Activated CD8-positive, alpha-beta memory T cell treated with anti-CD3 and anti-CD28 coated beads, Interleukin-2, amount 10 ng/mL, durations not matched to agents 7 days and 5 days (primary cell): ENCODE results near the gene VSIG10L. TPM values are rescaled to one million over a fixed set of nuclear protein-coding genes. Genes with fewer than 3 reads are reported as not detected.

Experiments
- ATAC-seq: fragments of 150-1000 bp; cut with Tn5 transposase; one replicate; pipeline ENCODE4 v1.10.0; 2021; ENCODE audit warnings: moderate library complexity
- CTCF ChIA-PET: fragments of 350-600 bp; sonication (Branson Sonifier 250); formaldehyde crosslinking; loops from one replicate; lab custom pipeline; 2021; ENCODE audit warnings: antibody characterized with exemption; lab: Charles Lee
- DNase-seq: peaks from one replicate; pipeline ENCODE4 v3.0.0-alpha.2; 2020
- H3K27ac Mint-ChIP-seq: one replicate; pipeline ENCODE4 v1.8.0; 2021; ENCODE audit warnings: mild to moderate bottlenecking, mixed read lengths
- H3K27me3 Mint-ChIP-seq: one replicate; pipeline ENCODE4 v1.8.0; 2021; ENCODE audit warnings: mixed read lengths
- H3K36me3 Mint-ChIP-seq: one replicate; pipeline ENCODE4 v1.8.0; 2021; ENCODE audit warnings: mild to moderate bottlenecking, mixed read lengths
- H3K4me1 Mint-ChIP-seq: one replicate; pipeline ENCODE4 v1.8.0; 2021; ENCODE audit warnings: mixed read lengths
- H3K4me3 Mint-ChIP-seq: one replicate; pipeline ENCODE4 v1.8.0; 2021; ENCODE audit warnings: mild to moderate bottlenecking, moderate library complexity, mixed read lengths
- H3K9me3 Mint-ChIP-seq: one replicate; pipeline ENCODE4 v1.8.0; 2022; ENCODE audit warnings: low read depth, mixed read lengths
- total RNA-seq, 2 experiments: library from RNA; stranded (reverse); gene quantifications; one replicate each; pipeline ENCODE4 v1.2.3, GENCODE V29; 2021

The VSIG10L gene
- total RNA-seq, result 1 to 10 TPM; 1.8 to 2.2 TPM

DNA sequence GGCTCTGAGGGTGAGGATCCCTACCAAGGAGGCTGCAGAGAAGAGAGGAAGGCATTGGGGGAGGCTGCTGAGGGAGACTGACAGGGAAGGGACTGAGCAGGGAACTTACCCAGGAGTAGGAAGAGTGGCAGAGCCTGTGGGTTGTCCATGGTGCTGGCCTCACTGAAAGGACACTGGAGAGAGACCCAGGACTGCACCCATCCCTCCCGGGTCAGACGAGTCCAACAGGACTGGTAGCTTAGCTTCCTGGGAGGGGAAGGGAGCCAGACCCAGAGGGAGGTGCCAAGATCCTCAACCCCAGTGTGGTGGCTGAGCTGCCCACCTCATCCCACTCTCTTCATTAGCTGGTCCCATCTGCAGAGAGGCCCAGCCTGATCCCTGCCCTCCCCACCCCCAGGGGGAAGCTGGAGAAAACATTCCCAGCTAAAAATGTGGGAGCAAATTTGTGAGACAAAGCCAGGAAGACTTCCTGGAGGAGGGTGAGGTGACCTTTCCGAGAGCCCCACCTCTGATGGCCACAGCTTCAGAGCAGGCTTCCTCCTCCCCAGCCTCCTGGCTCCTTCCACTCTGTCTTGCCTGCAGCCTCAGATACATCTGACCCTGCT is at the start of gene VSIG10L:
Gene VSIG10L, minus strand, starts transcription at position 164 of the 605 bp plus-strand sequence. Its CDS starts 15 bp downstream, at position 149.
- peaks cover 9% of the 10 kb centered on the region for H3K36me3 Mint-ChIP-seq
- no peak for ATAC-seq
- peaks cover 12% of the 10 kb centered on the region for H3K27me3 Mint-ChIP-seq
- peak within 1 kb of the TSS; percentile 44 for H3K4me3 Mint-ChIP-seq
- no peak within 1 kb of the TSS for H3K27ac Mint-ChIP-seq
- DNase-seq, result no peak
- no peaks in the 10 kb centered on the region for H3K9me3 Mint-ChIP-seq
- H3K4me1 Mint-ChIP-seq, result peaks cover 17% of the 10 kb centered on the region
- CTCF ChIA-PET, result interaction anchor here (0.9 to 7.0 kb wide), 6 partner anchors 8 to 96 kb away, joined by 3 to 103 read pairs (median 4); no protein-coding TSS in a partner anchor

DNA sequence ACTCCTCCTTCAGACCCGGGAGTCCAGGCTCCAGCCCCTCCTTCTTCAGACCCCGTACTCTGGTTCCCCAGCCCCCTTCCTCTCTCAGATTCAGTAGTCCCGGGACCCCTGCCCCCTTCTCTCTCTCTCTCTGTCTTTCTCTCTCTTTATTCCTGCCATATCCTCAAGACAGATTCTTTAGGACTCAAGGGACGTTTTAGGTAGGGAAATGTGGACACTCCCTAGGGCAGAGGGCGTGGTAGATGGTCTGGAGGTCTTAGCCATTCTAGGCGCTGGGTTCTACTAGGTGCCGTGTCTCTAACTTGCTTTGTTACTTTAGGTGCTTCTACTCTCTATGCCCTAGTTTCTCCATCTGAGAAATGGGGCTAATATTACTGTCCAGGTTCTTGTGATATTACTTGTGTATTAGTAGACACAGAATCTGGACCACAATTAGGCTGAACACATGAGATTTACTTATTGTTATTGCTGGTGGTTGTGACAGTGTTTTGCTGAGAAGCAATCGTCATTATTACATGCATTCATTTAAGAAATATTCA is 49.2 kb upstream of the VSIG10L start:
- Mint-ChIP-seq H3K4me3 (no peak overlapping the region), H3K9me3 (no peaks in the 10 kb centered on the region), H3K27ac (peak overlapping the region; percentile 58), H3K36me3 (peaks cover 2% of the 10 kb centered on the region), H3K27me3 (no peaks in the 10 kb centered on the region), H3K4me1 (peaks cover 41% of the 10 kb centered on the region)
- no peak for ATAC-seq
- no peak for DNase-seq
- CTCF ChIA-PET, result interaction anchor here (0.7 to 2.1 kb wide), 3 partner anchors 10 to 19 kb away, joined by 3 to 5 read pairs (median 3); partner anchors contain the start of gene NKG7

DNA sequence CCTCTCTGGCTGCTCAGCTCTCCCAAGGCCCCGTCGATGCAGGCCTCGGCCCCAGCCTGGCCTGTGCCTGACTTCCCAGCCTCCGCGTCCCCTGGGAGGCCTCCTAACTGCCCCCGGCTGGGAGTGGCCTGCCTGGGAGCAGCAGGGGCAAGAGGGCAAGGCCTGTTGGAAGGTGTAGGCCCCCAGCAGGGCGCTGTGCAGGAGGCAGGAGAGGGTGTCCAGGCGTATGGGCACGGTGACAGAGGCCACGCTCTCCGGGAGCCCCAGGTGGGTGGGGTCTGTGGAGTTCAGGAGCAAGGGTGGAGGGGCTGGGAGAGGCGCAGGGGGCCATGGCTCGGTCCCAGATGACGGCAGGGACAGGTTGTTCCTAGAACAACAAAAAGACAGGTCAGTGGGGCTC is 47.2 kb upstream of the VSIG10L start:
- Mint-ChIP-seq H3K4me3 (no peak overlapping the region), H3K9me3 (no peaks in the 10 kb centered on the region), H3K4me1 (peaks cover 31% of the 10 kb centered on the region), H3K27me3 (no peaks in the 10 kb centered on the region), H3K27ac (no peak overlapping the region), H3K36me3 (no peaks in the 10 kb centered on the region)
- CTCF ChIA-PET, result interaction anchor here (0.8 to 2.1 kb wide), 3 partner anchors 12 to 21 kb away, joined by 3 to 5 read pairs (median 3); partner anchors contain the start of gene NKG7
- ATAC-seq (no peak), DNase-seq (no peak)

- Mint-ChIP-seq H3K27ac (peak within 1 kb of the TSS; percentile 47), H3K4me1 (peaks cover 25% of the 10 kb centered on the region), H3K36me3 (no peaks in the 10 kb centered on the region), H3K27me3 (no peaks in the 10 kb centered on the region), H3K9me3 (no peaks in the 10 kb centered on the region), H3K4me3 (peak within 1 kb of the TSS; percentile 10)
- DNase-seq, result no peak
- CTCF ChIA-PET, result interaction anchor here (2.1 kb wide), 1 partner anchor 10 kb away, joined by 7 read pairs; no protein-coding TSS in a partner anchor
- no peak for ATAC-seq
Observed at GRCh38 chr19:51387924-51388389, 46.0 kb upstream of the VSIG10L start, which contains the start of gene LIM2. Gene LIM2, minus strand, starts transcription at chr19:51387974. Its CDS starts 531 bp downstream, at chr19:51387443.

- Mint-ChIP-seq H3K27ac (peak overlapping the region; percentile 9), H3K4me1 (peaks cover 22% of the 10 kb centered on the region), H3K4me3 (peak overlapping the region; percentile 10), H3K36me3 (peaks cover 3% of the 10 kb centered on the region), H3K27me3 (no peaks in the 10 kb centered on the region), H3K9me3 (no peaks in the 10 kb centered on the region)
- DNase-seq (no peak), ATAC-seq (peak; percentile 25)
- CTCF ChIA-PET, result interaction anchor here (2.1 kb wide), 1 partner anchor 11 kb away, joined by 7 read pairs; no protein-coding TSS in a partner anchor
Observed at GRCh38 chr19:51386882-51387520, 45.1 kb upstream of the VSIG10L start.

- no peak for DNase-seq
- Mint-ChIP-seq H3K9me3 (no peaks in the 10 kb centered on the region), H3K4me1 (peaks cover 28% of the 10 kb centered on the region), H3K27ac (no peak overlapping the region), H3K36me3 (peaks cover 8% of the 10 kb centered on the region), H3K27me3 (no peaks in the 10 kb centered on the region), H3K4me3 (no peak overlapping the region)
- no peak for ATAC-seq
- CTCF ChIA-PET, result interaction anchor here (1.3 to 1.4 kb wide), 2 partner anchors 14 to 42 kb away, joined by 4 read pairs; partner anchors contain the start of gene CLDND2
Observed at GRCh38 chr19:51382004-51382403, 40.1 kb upstream of the VSIG10L start.

GRCh38 chr19:51380379-51380778 is 38.4 kb upstream of the VSIG10L start:
- Mint-ChIP-seq H3K27me3 (no peaks in the 10 kb centered on the region), H3K27ac (peak overlapping the region; percentile 43), H3K36me3 (peaks cover 8% of the 10 kb centered on the region), H3K4me3 (no peak overlapping the region), H3K4me1 (peaks cover 37% of the 10 kb centered on the region), H3K9me3 (no peaks in the 10 kb centered on the region)
- CTCF ChIA-PET, result interaction anchor here (0.9 to 2.5 kb wide), 4 partner anchors 10 to 62 kb away, joined by 3 to 17 read pairs (median 4); partner anchors contain the start of genes C19orf84 and CLDND2
- DNase-seq (no peak), ATAC-seq (no peak)

- CTCF ChIA-PET, result interaction anchor here (1.2 to 4.1 kb wide), 2 partner anchors 11 to 17 kb away, joined by 3 to 32 read pairs; no protein-coding TSS in a partner anchor
- peaks cover 9% of the 10 kb centered on the region for H3K36me3 Mint-ChIP-seq
- ATAC-seq, result no peak
- peaks cover 63% of the 10 kb centered on the region for H3K4me1 Mint-ChIP-seq
- no peaks in the 10 kb centered on the region for H3K9me3 Mint-ChIP-seq
- H3K27ac Mint-ChIP-seq, result no peak overlapping the region
- DNase-seq, result no peak
- no peaks in the 10 kb centered on the region for H3K27me3 Mint-ChIP-seq
- no peak overlapping the region for H3K4me3 Mint-ChIP-seq
Observed at GRCh38 chr19:51377422-51377821, 35.5 kb upstream of the VSIG10L start.

- Mint-ChIP-seq H3K9me3 (no peaks in the 10 kb centered on the region), H3K36me3 (peaks cover 21% of the 10 kb centered on the region), H3K27me3 (no peaks in the 10 kb centered on the region), H3K27ac (peak overlapping the region; percentile 88), H3K4me3 (peak overlapping the region; percentile 57), H3K4me1 (peaks cover 53% of the 10 kb centered on the region)
- DNase-seq (peak; percentile 77), ATAC-seq (peak; percentile 3)
- CTCF ChIA-PET, result interaction anchor here (1.4 to 4.1 kb wide), 2 partner anchors 19 to 38 kb away, joined by 3 to 32 read pairs; no protein-coding TSS in a partner anchor
Observed at GRCh38 chr19:51375504-51376221, 33.7 kb upstream of the VSIG10L start.

DNA sequence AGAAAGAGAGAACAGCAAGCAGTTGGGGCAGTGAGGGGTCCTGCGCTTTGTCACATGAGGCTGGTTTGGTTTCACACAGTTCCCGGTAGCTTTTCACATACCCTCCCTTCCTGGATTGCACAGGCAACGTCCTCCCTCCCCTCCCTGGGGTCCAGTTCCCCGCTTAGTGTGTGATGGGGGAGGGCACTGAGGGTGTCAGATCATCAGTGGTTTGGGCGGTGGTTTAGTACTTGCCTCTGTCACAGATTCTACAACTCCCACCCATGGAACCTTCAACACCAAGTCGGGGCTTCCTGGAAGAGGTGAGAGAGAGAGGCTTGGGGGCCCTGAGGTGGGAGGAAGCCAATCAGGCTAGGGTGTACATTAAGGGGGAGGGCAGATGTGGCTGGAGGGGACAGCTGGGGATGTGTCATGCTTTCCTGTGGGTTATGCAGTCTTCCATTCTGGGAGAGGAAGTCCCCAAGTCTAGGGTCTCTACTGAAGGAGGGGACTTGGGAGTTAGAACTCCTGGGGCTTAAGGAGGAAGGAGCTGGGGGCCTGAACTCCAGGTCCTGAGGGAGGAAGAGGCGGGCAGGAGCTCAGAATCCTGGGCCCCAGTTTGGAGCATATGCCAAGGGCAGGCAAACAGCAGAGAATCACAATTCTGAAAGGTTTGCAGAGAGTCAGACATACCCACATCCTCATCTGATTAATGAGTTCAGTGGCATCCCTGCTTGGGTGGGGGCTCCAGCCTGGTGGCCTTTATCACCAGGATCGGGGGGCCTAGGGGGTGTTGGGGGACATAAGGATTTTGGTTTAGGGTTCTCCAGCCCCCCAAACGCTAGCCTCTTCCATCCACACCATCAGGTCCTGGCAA is 30.9 kb upstream of the VSIG10L start, which contains the start of gene NKG7:
Gene NKG7, minus strand, starts transcription at position 6 of the 856 bp plus-strand sequence. CDS start 119 bp downstream, outside the sequence.
- Mint-ChIP-seq H3K27ac (peak within 1 kb of the TSS; percentile 98), H3K27me3 (no peaks in the 10 kb centered on the region), H3K36me3 (peaks cover 31% of the 10 kb centered on the region), H3K4me1 (peaks cover 54% of the 10 kb centered on the region), H3K9me3 (no peaks in the 10 kb centered on the region), H3K4me3 (peak within 1 kb of the TSS; percentile 97)
- CTCF ChIA-PET, result interaction anchor here (1.1 to 7.9 kb wide), 9 partner anchors 17 to 124 kb away, joined by 3 to 97 read pairs (median 4); partner anchors contain the start of gene C19orf84
- ATAC-seq (peak; percentile 71), DNase-seq (peak; percentile 98)

GRCh38 chr19:51372021-51372648 is 30.2 kb upstream of the VSIG10L start:
- DNase-seq, result peak; percentile 59
- Mint-ChIP-seq H3K4me3 (peak overlapping the region; percentile 97), H3K27me3 (no peaks in the 10 kb centered on the region), H3K4me1 (peaks cover 56% of the 10 kb centered on the region), H3K27ac (peak overlapping the region; percentile 98), H3K36me3 (peaks cover 31% of the 10 kb centered on the region), H3K9me3 (no peaks in the 10 kb centered on the region)
- ATAC-seq, result no peak
- CTCF ChIA-PET, result interaction anchor here (1.1 to 7.9 kb wide), 9 partner anchors 18 to 124 kb away, joined by 3 to 97 read pairs (median 4); partner anchors contain the start of gene C19orf84
